CD4-positive, alpha-beta T cell treated with Interleukin-6 for 4 hours (primary cell): Measurements from ENCODE around the gene MYMK.

Experiments used
- DNase-seq: peaks from one replicate; pipeline ENCODE4 v3.0.0-alpha.2; 2020; ENCODE audit warnings: mixed read lengths

Gene MYMK

DNA sequence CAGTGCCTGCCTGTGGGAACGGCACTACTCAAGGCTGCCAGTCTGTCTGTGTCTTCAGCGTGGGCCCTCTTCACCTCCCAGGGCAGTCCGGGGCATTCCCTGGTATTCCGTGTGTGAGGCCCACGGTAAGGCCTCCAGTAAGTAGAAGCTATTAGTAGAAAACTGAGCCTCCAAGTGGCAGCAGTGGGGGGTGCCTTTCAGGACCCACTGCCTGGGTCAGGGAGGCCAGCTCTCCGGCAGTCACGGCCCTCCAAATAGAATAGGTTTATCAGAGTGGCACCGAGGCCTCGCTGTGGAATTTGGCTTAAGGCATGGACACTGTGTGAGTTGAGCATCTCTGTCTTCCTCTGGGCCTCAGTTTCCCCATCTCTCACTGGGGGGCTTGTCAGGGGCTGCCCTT lies 32.8 kb upstream of the MYMK start:
- no peak for DNase-seq

DNA sequence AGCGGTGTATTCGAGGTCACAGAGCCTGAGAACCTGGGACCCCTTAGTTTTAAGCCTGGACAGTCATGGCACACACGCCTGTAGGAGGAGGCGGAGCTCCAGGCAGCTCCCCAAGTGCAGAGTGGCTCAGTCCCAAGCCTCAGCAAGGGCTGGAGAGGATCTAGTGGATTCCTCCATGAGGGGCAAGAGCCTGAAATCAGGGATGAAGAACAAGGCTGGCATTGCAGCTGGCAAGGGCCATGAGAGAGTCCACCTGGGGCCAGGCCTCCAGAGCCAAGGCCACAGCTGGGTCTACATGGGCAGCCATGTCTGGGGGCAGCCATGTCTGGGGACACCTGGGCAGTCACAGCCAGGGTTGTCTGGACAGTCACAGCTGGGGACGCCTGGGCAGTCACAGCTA lies 31.6 kb upstream of the MYMK start:
- no peak for DNase-seq

DNA sequence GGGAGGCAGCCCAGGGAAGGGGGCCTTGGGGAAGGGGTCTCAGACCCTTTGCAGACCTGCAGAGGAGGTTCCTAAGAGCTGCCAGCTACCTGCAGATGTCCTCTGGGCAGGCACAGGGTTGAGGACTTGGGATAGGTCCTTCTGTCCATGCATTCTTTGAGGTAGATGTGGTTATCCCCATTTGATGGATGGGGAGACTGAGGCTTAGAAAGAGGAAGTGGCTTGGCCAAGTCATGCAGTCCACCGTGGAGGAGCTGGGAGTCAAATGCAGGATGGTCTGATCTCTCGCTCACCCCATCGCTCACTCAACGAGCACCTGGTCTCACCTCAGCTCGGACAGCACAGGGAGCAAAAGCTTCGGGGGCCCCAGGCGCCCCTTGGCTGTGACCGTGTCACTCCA lies 30.0 kb upstream of the MYMK start:
- DNase-seq = no peak

DNA sequence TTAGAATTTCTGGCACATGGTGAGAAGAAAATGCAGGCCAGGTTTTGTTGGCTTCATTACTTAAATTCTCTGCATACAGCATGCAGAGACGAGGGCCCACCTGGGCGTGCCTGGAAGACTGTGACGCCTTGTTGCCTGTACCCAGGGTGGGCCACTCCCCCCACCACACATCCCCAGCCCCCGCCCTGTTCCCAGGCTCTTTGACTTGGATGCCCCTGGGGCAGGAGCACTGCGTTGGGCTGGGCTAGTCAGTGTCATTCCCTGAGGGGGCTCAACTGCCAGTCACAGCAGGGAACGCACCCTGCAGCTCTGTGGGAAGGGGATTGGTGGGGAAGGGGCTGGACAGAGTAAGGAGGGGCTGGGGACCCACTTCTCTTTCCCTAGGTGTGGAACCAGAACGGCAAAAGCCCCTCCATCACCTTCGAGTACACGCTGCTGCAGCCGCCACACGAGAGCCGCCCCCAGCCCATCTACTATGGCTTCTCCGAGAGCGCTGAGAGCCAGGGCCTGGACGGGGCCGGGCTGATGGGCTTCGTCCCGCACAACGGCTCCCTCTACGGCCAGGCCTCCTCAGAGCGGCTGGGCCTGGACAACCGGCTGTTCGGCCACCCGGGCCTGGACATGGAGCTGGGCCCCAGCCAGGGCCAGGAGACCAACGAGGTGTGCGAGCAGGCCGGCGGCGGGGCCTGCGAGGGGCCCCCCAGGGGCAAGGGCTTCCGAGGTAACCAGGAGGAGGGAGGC lies 29.4 kb upstream of the MYMK start:
- no peak for DNase-seq

DNA sequence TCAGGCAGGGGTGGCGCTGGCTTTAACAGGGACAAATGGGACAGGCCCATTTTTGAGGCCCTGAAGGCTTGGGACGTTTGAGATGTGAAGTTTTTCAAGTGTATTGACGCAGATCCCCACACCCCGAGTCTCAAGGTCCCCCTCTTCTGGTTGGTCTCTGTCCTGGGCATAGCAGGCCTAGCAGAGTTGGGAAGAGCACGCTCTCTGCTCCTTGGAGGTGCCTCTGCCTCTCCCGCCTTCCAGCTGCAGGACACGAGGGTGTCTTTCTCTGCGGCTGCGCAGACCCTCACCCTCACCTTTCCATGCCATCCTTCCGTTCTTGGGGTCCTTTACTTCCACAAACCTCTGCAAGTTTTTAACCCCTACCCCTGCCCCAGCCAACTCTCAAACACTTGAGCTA lies 28.4 kb upstream of the MYMK start:
- no peak for DNase-seq

DNA sequence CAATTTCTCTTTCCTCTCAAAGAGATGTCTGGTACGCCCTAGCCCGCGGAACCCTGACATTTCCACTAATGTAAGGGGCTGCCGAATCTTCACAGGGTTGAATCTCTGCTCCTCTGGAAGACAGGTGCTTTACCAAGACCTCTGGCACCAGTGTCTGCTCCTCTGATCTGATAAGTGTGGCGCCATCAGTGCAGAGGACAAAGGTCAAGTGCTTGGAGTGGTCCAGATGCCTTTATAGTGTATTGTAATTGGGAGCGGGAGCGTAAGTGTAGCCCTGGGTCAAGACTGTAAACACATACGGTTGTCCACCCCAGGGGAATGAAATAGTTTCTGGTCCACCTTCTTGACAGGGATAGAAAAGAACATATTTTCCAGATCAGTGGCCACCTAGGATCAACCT lies 27.5 kb upstream of the MYMK start:
- DNase-seq = no peak

DNA sequence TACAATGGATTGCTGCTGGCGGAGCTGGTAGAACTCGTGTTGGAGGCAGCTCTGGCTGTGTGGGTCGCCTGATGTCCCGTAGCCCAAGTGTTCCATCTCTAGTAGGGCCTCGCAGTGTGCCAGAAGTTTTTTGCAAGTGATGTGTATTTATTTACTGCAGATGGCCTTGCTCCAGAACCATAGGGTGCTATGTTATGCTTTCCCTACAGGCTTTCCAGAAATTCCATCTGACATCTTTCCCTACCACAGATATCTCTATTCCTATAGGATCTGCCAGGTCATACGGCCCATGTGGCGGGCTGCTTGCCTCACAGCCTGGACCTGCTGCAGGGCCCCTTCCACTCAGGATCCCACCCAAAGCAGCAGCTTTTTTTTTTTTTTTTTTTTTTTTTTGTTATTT lies 26.7 kb upstream of the MYMK start:
- DNase-seq = no peak

DNA sequence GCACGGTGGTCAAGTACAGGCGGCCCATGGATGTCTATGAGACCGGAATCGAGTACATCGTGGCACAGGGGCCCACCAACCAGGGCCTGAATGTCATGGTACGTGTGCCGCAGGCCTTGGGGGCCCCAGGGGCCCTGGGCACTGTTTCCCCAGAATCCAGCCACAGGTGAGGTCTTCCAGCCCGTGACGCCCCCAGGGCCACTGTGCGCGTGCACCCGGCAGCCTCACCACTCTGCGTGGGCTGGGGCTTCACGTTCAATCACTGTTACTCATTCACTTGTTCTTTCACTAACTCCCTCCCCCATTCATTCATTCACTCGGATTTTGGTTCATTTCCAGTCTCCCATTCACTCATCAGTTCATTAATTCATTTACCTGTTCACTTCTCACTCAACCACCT lies 22.4 kb upstream of the MYMK start:
- no peak for DNase-seq

DNA sequence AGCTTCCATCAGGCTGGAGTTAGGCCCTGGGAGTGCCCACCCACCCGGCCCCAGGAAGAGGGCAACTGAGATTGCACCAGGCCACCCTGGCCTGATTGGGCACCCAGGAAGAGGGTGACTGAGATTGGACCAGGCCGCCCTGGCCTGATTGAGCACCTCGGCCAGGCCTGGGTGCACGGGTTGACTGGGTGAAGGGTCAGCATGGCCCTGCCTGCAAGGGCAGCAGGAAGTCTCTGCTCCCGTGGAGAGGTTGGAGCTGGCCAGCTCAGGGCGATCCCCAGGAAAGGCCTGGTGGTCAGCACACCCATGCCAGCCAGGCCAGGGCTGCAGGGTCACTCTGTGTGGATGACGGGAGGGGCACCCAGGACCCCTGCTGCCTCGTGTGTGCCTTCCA lies 21.5 kb upstream of the MYMK start:
- DNase-seq = no peak

DNA sequence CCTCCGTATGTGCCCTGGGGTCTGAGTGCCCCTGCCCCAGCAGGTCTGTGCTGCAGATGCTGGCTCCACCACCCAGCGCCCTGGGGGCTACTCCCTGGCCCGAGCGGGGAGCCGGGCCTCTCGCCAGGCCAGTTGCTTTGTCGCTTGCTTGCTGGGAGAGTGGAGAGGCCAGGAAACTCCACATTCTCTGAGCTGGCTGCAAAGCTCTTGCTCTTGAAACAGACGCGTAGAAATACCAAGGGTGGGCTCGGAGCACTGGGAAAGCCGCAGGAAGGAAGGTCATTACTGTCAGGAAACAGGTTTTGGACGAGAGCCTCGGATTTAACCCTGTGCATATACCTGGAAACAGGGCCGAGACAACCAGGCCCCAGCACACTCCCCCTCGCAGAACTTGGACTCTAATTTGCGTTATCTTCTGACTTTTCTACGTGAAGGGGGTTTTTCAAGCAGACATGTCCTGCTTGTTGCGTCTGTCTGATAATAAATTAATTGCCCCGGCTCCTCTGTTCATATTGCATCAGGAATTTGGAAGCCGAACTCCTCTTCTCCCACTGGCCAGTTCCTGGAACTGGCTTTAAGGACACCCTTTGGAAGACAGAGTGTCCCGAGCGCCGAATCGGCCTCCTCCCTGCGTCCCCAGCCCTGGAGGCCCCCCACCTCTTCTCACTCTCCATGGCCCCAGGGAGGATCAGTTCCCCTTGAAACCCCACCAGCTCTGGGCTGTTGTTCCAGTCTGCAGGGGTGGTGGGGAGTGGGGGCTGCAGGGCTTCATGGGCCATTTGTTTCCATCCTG lies 20.9 kb upstream of the MYMK start:
- DNase-seq = no peak

DNA sequence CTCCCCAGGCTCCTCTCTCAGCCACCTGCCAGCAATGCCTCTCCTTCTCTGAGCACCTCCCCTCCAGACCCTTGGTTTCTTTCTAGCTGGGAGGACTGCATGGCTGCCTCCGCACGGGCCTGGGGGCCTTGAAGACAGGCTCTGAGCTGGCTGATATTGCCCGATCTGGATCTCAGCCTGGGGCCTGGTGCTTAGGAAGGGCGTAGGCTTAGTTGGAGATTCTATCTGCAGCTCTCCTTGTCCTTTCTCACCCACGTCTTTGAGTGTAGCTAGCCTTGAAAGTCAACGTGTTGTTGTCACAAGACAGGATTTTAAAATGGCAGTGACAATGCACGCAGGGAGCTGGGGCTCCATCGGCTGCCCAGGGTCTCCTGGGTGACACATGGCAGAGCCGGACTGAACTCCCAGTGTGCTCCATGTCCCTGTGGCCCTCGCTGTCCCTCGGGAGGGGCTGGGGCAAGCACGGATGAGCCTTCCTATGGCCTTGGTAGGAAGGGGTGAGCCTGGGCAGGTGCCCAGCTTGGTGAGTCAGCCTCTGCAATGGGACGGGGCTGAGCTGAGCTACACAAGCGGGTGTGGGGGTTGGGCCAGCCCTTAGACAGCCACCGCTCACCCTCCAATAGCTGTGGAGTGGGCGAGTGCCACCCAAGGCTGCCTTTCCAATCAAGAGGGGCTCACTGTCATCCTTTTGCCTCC lies 19.2 kb upstream of the MYMK start:
- no peak for DNase-seq

DNA sequence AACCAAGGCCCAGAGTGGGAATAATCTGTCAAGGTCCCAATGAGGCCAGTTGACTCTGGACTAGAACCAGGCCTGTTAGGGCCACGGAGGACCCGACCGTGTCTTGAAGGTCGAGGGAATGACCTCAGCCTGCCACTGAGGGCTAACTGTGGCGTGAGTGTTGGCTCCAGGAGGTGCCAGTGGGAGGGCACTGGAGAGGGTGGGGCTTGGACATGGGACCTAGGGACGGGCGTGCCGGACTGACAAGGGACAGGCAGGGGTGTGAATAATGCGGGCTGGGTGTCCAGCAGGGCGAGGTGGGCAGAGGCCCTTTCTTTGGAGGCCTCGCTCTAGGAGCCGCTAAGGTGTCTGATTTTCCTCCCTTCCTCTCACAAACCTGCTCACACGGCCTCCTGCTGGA lies 17.2 kb upstream of the MYMK start:
- no peak for DNase-seq

DNA sequence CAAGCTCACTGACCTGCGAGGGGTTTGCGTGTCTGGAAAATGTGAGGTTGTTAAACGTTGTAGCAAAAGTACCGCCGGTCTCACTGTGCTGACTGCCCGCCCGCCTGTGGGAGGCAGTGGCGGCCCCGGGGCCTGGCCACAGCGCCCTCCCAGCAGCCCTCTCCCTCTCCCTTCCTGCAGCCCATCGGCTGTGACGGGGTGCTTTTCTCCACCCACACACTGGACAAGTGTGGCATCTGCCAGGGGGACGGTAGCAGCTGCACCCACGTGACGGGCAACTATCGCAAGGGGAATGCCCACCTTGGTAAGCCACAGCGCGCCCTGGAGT lies 15.9 kb upstream of the MYMK start:
- DNase-seq = no peak

DNA sequence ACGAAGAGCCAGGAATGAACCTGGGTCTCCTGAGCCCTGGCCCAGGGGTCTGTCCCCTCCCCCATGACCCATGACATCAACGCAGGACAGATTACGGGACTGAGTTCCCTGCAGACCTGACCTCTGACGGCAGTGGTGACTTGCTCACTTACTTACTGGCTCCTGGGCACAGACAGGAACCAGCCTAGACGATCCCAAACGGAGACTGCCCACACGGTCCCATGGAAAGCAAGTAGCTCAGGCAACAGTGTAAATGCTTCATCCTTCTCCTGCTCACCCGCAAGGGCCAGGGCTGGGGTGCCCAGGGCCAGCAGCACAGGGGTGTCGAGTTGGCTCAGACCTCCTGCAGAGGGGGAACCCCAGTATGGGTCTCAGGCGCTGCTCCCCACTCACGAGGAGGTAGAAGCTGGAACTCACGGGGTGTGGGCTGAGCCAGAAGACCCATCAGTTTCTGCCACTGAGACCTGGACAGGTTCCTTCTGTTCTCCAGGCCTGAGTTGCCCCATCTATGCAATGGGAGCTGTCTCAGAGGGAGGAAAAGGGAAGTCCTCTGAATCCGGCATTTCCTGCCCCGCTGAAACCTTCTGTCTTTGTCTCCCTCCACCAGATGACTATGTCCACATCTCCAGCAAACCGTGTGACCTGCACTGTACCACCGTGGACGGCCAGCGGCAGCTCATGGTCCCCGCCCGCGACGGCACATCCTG lies 15.4 kb upstream of the MYMK start:
- no peak for DNase-seq

DNA sequence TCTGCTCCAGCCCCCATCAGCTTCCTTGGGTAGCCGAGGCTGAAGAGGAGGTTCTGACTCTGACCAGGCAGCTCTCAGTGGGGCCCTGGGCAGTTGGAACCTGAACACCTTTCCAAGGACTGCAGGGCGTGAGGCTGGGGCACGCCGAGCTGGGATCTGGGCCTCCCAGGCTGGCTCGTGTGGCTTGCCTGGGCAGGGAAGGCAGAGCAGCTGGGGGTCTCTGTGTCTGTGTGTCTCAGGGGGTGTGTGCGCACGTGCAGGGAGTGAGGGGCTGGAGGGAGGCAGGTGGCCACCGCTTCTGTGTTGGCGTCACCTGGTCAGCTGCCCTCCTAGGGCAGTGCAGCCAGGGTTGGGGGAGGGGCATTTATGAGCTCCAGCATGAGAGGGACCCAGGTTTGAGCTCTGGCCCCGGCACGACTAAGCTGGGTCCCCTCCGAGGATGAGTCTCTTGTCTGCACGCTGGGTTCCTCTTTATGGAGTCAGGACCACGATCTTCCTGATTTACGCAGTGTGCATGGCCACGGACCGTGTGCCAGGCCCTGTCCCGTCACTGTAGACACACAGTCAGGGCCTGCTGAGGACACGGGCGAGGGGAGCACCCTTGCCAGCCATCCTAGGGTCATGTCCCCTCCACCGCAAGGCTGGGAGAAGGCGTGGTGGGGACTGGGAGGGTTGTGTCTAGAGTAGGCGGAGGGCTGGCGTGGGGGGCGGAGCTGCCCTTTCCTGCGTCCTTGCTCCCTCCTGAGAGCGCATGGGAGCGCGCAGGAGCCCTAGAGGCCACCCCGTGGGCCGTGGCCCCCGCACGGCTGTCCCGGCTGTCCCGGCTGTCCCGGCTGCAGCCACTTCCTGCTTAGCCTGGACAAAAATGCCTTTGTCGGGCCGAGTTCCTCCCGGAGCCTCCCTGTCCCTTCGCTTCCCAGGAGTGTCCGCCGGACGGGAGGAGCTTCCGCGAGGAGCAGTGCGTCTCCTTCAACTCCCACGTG lies 14.4 kb upstream of the MYMK start:
- no peak for DNase-seq

DNA sequence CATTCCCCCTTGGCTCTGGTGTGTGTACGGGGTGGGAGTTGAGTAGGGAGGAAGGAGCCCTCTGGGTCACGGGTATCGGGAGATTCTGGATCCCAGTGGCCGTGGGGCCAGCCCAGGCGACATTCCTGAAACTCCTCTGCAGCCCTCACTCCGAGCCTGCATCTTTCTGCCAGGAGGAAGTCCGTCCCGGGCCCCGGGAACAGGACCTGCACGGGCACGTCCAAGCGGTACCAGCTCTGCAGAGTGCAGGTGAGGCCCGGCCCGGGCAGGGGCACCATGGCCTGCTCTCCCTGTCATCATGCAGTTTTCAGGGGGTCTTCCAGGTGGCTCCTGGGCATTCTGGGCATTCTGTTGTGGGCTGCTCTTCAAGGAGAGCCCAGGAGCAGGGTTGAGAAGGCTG lies 13.4 kb upstream of the MYMK start:
- no peak for DNase-seq

DNA sequence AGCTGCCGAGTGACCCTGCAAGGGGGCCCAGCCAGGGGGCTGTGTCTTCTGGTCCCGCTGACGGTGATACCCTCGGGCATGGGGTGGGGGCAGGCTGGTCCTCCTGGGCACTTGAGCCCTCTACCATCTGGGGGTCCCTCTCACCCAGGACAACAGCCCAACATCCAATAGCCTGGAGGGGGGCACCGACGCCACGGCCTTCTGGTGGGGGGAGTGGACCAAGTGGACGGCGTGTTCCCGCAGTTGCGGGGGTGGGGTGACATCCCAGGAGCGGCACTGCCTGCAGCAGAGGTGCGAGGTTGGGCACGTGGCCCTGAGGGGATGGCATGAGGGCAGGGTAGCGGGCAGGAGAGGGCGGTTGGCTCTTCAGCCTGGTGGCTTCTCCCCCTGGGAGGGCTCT lies 12.5 kb upstream of the MYMK start:
- no peak for DNase-seq

DNA sequence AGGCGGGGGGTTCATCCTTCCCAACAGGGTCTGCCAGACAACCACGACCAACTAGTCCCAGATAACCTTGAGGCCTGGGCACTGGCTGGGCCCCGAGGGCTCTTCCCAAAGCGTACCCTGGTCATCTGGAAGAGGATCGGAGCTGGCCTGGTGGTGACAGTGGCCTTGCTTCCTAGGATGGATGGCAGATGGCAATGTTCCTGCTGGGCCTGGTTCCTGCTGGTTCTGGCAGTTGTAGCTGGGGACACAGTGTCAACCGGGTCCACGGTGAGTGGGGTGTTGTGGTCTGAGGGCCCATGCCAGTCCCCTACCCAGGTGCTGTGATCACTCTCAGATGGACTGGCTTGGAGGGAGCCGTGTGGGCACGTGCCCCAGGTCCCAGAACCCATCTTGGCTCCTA lies 11.8 kb upstream of the MYMK start:
- no peak for DNase-seq

DNA sequence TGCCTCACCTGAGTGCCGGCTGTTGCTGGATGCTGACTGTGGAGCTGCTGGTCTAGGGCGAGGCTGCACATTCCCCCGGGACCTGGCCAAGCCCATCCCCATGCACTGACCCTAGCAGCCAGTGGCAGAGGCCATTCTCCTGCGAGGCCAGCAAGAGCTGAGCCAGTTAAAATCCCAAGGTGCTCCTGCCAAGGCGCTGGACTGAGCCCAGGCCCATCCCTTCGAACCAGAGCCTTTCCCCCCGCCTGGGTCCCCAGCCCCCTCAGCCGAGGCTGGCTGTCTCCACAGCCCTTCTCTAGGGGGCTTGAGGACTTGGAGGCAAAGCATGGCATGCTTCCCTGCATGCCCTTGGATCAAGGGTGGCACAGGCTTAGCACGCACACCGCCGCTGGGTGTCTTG lies 11.3 kb upstream of the MYMK start:
- no peak for DNase-seq

DNA sequence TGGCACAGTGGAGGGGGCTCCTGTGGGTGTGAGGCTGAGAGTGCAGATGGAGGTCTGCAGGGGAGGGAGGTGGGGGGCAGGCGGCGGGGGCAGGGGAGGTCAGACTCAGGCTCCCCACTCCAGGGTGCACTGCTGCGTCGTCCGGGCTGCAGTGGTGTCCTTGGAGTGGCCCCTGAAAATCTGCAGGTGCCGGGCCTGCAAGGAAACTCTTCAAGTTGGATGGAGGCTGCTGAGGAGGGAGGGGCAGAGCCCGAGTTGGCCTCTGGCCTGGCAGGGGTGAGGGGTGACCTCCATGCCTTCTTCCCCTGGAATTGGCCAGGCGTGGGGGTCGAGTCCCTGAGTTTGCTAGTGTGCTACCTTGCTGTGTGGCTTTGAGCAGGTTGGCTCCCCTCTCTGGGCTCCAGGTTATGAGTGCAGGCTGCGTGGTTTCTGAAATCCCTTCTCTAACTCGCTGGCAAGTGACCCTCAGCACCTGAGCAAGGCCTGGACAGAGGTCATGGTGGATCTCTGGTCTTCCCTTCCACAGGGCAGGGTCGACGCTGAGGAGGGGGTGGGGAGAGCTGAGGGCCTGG lies 10.6 kb upstream of the MYMK start:
- no peak for DNase-seq

DNA sequence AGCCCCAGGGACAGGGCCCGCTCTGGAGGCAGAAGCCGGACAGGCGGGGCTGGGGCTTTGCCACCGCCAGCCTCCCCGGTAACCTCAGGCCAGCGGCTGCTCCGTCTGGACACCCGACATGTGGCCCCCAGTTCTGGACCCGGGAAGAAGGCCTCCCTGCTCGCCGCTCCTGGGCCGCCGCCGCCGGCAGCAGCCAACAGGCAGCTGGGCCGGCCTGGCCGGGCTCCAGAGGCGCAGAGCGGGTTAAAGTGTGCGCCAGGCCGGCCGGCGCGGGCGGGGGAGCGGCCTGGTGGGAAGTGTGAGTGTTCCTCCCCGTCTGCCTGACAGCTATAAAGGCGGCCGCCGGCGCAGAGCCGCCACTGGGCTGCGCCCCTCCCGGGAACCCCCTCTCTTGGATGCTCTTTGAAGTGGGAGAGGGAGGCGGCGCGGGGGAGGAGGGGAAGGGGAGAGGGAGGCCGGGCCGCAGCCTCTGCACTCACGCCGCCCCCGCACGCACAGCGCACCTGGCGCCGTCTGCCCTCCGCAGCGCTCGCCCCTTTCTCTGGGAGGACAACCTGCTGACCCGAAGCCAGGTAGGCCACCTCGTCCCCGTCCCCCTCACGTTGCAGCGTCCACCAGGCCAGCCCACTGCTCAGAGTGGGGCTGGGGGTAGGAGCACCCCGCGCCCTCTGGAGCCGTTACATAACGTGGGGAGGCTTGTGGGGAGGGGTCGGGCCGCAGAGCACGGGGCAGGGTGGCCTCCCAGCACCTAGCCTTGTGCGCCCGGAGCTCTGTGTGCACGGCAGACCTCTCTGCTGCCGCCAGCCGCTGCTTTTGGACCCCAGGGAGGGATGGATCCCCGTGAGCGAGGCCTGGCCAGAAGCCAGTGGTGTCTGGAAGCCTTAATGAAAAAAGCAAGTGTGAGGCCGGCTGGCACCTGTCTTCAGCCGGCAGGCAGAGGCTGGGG lies 9.9 kb upstream of the MYMK start, which contains the start of gene ADAMTSL2:
ADAMTSL2 (plus strand) TSS at position 359 of the 946 bp plus-strand sequence. CDS start 2,009 bp downstream, outside the sequence.
- DNase-seq = peak; percentile 73
